Pancreas (tissue), 10 donors: ENCODE measurements around the gene LDAH. TPM values are rescaled to one million over a fixed set of nuclear protein-coding genes. Genes with fewer than 3 reads are reported as not detected.

ENCODE experiments used
- ATAC-seq, 4 donors: fragments of 200-7000 bp; cut with Tn5 transposase; one replicate each; pipeline versions ENCODE4 v1.8.0 to v1.9.1; 2020; ENCODE audit warnings: mild to moderate bottlenecking in 4 of 4, moderate library complexity in 4 of 4
- DNase-seq, 6 donors: peaks; one replicate each; pipeline ENCODE4 v3.0.0-alpha.2; 2020
- FAIRE-seq: peaks from 2 replicates; lab custom pipeline; 2012; peaks lifted over from hg19 to GRCh38; lab: Jason Lieb, UNC
- H3K27ac ChIP-seq, 4 donors: fragments of 200-600 bp; sonication (generic); 1 replicate in 3 of 4; 2 replicates in 1 of 4; pipeline versions ENCODE4 v1.5.0 to v1.8.0; 2020
- H3K27me3 ChIP-seq, 4 donors: fragments of 200-600 bp; one replicate each; pipeline ENCODE4 v1.8.0; 2021
- H3K36me3 ChIP-seq, 3 donors: fragments of 200-600 bp; sonication (generic) in 1 of 3; one replicate each; pipeline versions ENCODE4 v1.5.0 to v1.8.0; 2020 to 2021
- H3K4me1 ChIP-seq, 3 donors: fragments of 200-600 bp; one replicate each; pipeline ENCODE4 v1.8.0; 2021
- H3K4me3 ChIP-seq, 4 donors: fragments of 200-600 bp; sonication (generic) in 2 of 4; one replicate each; pipeline versions ENCODE4 v1.5.0 to v1.8.0; 2020 to 2021
- H3K9me3 ChIP-seq, 4 donors: fragments of 200-600 bp; one replicate each; pipeline ENCODE4 v1.8.0; 2021
- WGBS, 2 donors: extraction: QIAGEN DNeasy Blood & Tissue Kit; methylation state at CpG; one replicate each; pipeline ENCODE4 v1.1.7; 2013; 5-methylcytosine and 5-hydroxymethylcytosine counted together
- intact Hi-C, 3 donors: fragments of 100-400 bp; cut with DNase I; formaldehyde crosslinking; loops; one replicate each; pipeline versions ENCODE4 v1.11.1 to v1.14.2; 2022
- polyA plus RNA-seq, 2 donors: library from polyadenylated mRNA; stranded (reverse); fragments of 200-250 nt; gene quantifications; one replicate each; pipeline ENCODE4 v1.2.3, GENCODE V29; 2013
- total RNA-seq, 6 donors: library from RNA; stranded (reverse); fragmentation: NEBNext Ultra II Directional in 4 of 6; extraction: Animal tissue kit (Norgen Biotek cat#: 25700) in 4 of 6; gene quantifications; one replicate each; pipeline versions ENCODE4 v1.2.1 to v1.2.4, GENCODE V29; 2021 to 2023
- TF ChIP-seq, protein P1 (sequence below), 4 donors: fragments of 200-600 bp; sonication (generic) in 3 of 4; IDR thresholded peaks; one replicate each; pipeline versions ENCODE4 v1.5.0 to v1.8.0; 2021; ENCODE audit warnings: antibody characterized with exemption in 4 of 4
- donor health status: healthy with polysubstance abuse.
- donor health status: DM: no; HTN: no; CAD: no; lungs with moderate emphysema.
- donor health status: DM: no; HTN: no; CAD: no.
- donor health status: control.
- donor health status: control.
- donor health status: Bipolar disorder and iron deficiency.
- donor health status: DM: yes; HTN: yes; CAD: no.
- donor health status: DM: no; HTN: no; CAD: no.
- donor health status: DM: no; HTN: no; CAD: no.
- donor health status: DM: yes; HTN: yes; CAD: no.

The LDAH gene
- total RNA-seq = 1 to 10 TPM; 4.0 to 9.1 (median 6.4) TPM
- 1 to 10 TPM; 2.5 to 5.2 TPM for polyA plus RNA-seq

DNA sequence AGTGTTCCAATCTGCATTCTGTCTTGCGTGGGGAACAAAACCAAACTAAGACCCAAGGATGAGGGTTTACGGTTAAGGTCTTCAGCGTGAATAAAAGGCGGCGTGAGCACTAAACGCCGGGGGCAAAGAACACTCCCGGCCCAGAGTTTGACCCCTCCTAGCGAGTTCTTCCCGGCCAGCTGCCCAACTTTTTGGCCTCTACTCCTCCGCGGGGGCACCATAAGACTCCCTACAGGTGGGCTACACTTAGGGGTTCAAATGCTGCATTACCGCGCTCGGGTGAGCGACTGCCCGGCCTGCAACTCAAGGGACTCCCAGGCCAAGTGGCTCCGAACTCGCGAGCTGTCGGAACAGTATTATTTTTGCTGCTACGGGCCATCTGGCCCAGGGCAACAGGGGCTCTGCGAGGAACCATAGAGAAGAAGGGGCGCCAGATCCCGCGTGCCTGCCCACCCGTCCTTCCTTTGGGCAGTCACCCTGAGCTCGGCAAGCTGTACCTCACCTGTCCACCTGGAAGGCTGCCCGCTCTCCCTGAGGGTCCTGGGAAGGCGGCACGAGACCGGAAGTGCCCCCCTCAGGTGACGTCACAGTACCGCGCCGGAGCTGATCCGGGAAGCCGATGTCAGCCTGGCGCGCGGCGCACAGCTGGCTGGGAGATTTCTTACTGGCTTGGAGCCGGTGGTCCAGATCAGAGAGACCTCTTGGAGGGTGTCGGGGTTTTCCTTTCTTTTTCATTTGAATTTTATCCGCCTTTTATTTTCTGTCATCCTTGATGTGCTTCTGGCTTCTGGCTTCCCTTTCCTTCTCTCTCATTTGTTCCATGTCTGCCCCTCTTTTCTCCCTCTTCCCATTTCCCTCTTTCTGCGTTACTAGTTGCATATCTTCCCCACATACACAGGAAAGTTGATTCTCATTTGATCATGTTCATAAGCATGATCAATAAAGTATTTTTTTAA, at the start of gene LDAH:
Gene LDAH (minus strand): TSS at position 567 of the 956 bp plus-strand sequence. CDS start 21,638 bp downstream, outside the sequence.
- Histone ChIP-seq H3K9me3 (no peaks in the 10 kb centered on the region), H3K36me3 (no peaks in the 10 kb centered on the region), H3K4me1 (no peaks in the 10 kb centered on the region), H3K27me3 (no peaks in the 10 kb centered on the region), H3K27ac (peak within 1 kb of the TSS; percentile 83 to 94 (median 88)), H3K4me3 (peak within 1 kb of the TSS; percentile 38 to 89 (median 80))
- ATAC-seq (peak; percentile 92 to 97 (median 97)), FAIRE-seq (no peak), DNase-seq (peak; percentile 89 to 98 (median 94))
- intact Hi-C loops = no loop called here
- 0 to 1% methylated on average over 46 of the region's 46 CpGs for WGBS, 2 donors
- TF ChIP-seq, protein P1, sequence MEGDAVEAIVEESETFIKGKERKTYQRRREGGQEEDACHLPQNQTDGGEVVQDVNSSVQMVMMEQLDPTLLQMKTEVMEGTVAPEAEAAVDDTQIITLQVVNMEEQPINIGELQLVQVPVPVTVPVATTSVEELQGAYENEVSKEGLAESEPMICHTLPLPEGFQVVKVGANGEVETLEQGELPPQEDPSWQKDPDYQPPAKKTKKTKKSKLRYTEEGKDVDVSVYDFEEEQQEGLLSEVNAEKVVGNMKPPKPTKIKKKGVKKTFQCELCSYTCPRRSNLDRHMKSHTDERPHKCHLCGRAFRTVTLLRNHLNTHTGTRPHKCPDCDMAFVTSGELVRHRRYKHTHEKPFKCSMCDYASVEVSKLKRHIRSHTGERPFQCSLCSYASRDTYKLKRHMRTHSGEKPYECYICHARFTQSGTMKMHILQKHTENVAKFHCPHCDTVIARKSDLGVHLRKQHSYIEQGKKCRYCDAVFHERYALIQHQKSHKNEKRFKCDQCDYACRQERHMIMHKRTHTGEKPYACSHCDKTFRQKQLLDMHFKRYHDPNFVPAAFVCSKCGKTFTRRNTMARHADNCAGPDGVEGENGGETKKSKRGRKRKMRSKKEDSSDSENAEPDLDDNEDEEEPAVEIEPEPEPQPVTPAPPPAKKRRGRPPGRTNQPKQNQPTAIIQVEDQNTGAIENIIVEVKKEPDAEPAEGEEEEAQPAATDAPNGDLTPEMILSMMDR (IDR thresholded peaks at IDR 0.05) = no peak

DNA sequence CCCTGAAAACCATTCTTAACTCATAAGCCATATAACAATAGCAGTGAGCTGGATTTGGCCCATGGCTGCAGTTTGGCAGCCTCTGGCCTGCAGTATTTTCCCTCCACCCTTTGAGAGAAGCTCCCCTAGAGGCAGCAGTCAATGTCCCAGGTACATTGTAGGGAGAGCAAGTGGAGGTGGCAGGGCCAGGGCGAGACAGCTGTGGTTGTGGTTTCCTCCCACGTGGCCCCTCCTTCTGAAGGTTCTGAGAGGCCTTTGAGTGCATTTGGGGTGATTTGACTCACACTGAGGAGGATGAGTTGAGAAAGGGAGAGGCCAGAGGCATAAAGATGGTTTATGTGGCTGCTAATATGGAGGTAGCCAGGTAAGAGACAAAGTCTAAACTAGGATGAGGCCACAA, 45.5 kb upstream of the LDAH start:
- no peak overlapping the region for H3K4me3 ChIP-seq
- TF ChIP-seq, protein P1 (IDR thresholded peaks at IDR 0.05) = no peak
- ATAC-seq (no peak), FAIRE-seq (no peak), DNase-seq (no peak)
- no peak overlapping the region for H3K27ac ChIP-seq
- no peaks in the 10 kb centered on the region for H3K4me1 ChIP-seq
- H3K36me3 ChIP-seq = no peaks in the 10 kb centered on the region
- intact Hi-C loops = no loop called here
- peaks cover 0 to 3% (median 0%) of the 10 kb centered on the region in 4 donors for H3K27me3 ChIP-seq
- no peaks in the 10 kb centered on the region for H3K9me3 ChIP-seq
- 40 to 55% methylated on average over 2 of the region's 2 CpGs for WGBS, 2 donors

DNA sequence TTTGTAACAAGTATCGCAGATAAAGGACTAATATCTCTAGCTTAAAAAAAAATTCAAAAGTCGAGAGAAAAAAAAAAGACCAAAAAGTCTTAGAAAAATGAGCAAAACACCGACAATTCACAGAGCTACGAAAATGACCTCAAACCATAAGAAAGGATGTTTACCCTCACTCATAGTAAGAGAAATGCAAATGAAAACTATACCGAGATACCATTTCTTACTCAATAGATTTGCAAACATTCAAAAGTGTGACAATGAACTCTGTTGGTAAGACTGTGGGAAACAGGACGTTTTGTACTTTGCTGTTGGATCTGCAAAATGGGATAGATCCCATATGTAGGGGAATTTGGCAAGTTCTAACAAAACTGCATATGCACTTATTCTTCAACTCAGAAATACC, 39.9 kb upstream of the LDAH start:
- FAIRE-seq (no peak), ATAC-seq (no peak), DNase-seq (no peak)
- Histone ChIP-seq H3K36me3 (no peaks in the 10 kb centered on the region), H3K27ac (no peak overlapping the region), H3K9me3 (no peaks in the 10 kb centered on the region), H3K4me1 (no peaks in the 10 kb centered on the region), H3K27me3 (peaks cover 0 to 3% (median 0%) of the 10 kb centered on the region in 4 donors), H3K4me3 (no peak overlapping the region)
- intact Hi-C loops = no loop called here
- WGBS, 2 donors = 52 to 66% methylated on average over 6 of the region's 6 CpGs
- TF ChIP-seq, protein P1 (IDR thresholded peaks at IDR 0.05) = no peak

DNA sequence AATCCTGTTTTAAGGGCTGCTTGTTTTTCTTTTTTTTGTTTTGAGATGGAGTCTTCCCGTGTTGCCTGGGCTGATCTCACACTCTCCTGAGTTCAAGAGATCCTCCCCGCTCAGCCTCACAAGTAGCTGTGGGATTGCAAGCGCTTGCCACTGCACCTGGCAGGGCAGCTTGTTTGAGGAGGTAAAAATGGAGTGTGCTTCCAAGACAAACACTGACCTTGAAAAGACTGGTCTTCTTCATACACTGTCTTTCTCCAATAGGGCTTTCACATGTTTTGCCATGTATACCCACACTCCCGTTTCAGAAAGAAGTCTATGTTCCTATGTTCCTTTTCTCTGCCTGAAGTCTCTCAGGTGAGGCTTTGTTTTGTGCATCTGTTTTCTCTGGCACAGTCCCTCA, 32.6 kb upstream of the LDAH start:
- Histone ChIP-seq H3K36me3 (no peaks in the 10 kb centered on the region), H3K4me1 (no peaks in the 10 kb centered on the region), H3K27me3 (no peaks in the 10 kb centered on the region), H3K4me3 (no peak overlapping the region), H3K9me3 (no peaks in the 10 kb centered on the region), H3K27ac (no peak overlapping the region)
- intact Hi-C loops = no loop called here
- 62 to 69% methylated on average over 4 of the region's 4 CpGs for WGBS, 2 donors
- no peak for DNase-seq
- TF ChIP-seq, protein P1 (IDR thresholded peaks at IDR 0.05) = no peak
- no peak for ATAC-seq
- no peak for FAIRE-seq

DNA sequence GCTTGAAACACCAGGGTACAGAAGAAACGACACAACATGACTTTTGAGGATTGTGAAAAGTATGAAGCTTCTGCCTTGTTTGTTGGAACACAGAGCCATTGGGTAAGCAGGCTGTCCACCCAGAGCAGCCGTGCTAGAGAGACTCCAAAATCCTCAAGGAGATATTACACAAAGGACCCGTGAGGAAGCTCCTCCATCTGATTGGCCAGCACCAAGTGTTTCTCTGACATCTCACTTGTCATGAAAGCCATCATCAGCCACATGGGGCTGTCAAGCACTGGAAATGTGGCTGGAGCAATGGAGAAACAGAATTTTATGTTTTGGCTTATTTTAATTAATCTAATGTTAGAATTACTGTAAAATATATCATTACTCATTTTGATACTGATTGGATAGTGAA, 29.8 kb upstream of the LDAH start:
- intact Hi-C loops = no loop called here
- Histone ChIP-seq H3K27ac (no peak overlapping the region), H3K4me1 (no peaks in the 10 kb centered on the region), H3K4me3 (no peak overlapping the region), H3K27me3 (no peaks in the 10 kb centered on the region), H3K36me3 (no peaks in the 10 kb centered on the region), H3K9me3 (no peaks in the 10 kb centered on the region)
- FAIRE-seq = no peak
- TF ChIP-seq, protein P1 (IDR thresholded peaks at IDR 0.05) = no peak
- no peak for ATAC-seq
- DNase-seq = no peak
- WGBS, 2 donors = 58 to 85% methylated on average over 3 of the region's 3 CpGs
